SK-N-DZ (cell line): ENCODE results near the gene CYB5R3.
"Not testable (repeated sequence)": the region's sequence is repeated elsewhere in the genome, so short reads cannot be mapped to it uniquely, and the experiment has no call there.

Experiments used
- DNase-seq: peaks from one replicate; pipeline ENCODE4 v3.0.0-alpha.2; 2015; ENCODE audit warnings: low spot score

CYB5R3 gene

DNA sequence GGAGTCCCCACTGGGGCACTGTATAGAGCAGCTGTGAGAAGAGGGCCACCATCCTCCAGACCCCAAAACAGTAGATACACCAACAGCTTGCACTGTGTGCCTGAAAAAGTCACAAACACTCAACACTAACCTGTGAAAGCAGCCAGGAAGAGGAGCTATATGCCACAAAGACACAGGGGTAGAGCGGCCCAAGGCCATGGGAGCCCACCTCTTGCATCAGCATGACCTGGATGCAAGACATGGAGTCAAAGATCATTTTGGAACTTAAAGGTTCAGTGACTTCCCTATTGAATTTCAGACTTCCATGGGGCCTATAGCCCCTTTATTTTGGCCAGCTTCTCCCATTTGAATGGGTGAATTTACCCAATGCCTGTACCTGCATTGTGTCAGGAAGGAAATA, 29.7 kb upstream of the CYB5R3 start:
- DNase-seq: no peak

DNA sequence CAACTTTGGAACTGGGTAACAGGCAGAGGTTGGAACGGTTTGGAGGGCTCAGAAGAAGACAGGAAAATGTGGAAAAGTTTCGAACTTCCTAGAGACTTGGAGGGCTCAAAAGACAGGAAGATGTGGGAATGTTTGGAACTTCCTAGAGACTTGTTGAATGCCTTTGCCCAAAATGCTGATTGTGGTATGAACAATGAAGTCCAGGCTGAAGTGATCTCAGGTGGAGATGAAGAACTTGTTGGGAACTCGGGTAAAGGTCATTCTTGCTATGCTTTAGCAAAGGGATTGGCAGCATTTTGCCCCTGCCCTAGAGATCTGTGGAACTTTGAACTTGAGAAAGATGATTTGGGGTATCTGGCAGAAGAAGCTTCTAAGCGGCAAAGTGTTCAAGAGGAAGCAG, 28.7 kb upstream of the CYB5R3 start:
- DNase-seq: not testable (repeated sequence)

DNA sequence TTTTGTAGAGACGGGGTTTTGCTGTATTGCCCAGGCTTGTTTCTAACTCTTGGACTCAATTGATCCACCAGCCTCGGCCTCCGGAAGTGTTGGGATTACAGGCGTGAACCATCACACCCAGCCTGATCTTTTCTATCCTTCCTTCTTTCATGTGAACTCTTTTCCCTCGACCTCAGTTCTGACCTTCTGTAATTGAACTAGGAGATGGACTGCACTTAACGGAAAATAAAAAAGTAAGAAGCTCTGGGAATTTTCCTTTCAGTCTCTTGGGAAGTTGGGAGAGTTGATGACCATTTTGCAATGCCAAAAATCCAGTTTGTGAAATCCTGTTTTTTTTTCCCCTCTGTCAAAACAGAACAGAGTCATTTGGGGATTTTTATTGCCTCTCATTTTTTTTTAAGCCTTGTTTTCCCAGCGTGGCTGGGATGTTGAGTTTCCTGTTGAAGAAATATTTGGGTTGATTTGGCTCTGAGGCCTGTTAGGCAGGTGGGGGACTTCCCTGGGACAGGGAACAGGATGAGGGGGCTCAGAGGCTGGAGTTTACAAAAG, 26.9 kb upstream of the CYB5R3 start:
- DNase-seq: no peak

DNA sequence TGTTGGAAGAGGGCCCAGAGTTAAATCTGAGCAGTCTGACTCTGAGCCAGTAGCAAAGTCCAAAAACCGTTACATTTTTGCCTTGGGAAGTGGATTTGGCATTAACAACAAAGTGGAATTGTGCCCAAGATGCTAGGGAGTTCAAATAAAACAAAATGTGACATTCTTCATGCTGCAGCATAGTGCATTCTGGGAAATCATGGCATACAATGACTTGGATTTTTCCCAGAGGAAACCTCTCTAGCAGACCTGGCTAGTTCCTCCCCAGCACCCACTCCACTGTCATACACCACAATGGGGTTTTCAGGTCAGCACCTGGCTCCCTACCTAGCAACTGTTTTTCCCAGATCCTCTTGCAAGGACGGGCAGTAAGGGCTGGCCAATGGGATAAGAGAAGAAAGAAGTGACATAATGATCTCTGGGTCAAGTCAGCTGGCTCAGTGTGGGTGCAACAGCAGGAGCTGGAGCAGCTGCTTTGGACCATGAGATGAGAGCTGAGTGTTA, 24.8 kb upstream of the CYB5R3 start:
- DNase-seq: no peak

DNA sequence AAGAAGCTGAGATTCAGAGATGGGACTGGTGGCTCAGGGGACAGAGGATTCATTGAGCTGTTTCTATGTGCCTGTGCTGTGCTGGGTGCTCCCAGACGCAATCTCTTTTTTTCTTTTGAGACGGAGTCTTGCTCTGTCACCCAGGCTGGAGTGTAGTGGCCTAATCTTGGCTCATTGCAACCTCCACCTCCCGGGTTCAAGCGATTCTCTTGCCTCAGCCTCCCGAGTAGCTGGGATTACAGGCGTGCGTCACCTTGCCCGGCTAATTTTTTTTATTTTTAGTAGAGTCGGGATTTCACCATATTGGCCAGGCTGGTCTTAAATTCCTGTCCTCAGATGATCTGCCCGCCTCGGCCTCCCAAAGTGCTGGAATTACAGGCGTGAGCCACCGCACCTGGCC, 23.9 kb upstream of the CYB5R3 start:
- DNase-seq: not testable (repeated sequence)

DNA sequence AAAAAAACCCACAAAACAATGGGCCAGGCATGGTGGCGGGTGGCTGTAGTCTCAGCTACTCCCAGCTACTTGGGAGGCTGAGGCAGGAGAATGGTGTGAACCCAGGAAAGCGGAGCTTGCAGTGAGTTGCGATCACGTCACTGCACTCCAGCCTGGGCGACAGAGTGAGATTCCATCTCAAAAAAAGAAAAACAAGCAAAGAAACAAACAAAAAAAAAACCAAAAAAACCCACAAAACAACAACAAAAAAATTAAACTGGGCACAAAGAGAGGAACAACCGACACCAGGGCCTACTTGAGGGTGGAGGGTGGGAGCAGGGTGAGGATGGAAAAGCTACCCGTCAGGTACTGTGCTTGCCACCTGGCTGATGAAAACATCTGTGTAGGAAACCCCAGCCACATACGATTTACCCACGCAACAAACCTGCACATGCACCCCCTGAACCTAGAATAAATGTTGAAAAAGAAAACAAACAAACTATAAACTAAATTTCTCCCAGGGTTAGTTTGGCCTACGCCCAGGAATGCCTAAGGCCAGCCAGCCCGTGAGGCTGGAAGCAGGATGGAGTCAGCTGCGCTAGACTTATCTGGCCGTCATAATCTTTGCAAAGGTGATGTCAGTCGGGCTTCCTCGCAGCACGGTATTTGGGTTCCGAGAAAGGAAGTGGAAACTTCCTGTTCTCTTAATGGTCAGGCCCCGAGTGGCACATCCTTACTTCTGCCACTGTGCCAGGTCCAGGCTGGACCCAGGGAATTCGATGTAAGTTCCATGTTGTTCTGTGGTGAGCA, 21.9 kb upstream of the CYB5R3 start:
- DNase-seq: no peak

DNA sequence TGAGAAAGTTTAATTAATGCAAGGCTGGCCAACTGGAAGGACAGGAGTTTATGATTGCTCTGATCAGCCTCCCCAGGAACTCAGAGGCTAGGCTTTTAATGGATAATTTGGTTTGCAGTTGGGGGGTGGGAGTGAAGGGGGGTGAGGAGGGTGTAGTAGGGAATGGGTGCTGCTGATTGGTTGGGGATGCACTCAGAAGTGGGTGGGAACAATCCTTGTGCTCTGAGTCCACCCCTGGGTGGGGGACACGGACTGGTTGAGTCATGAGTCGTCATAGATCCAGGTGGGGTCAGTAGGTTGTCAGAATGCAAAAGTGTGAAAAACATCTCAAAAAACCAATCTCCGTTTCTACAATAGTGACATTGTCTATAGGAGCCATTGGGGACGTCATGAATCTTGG, 20.9 kb upstream of the CYB5R3 start:
- no peak for DNase-seq

DNA sequence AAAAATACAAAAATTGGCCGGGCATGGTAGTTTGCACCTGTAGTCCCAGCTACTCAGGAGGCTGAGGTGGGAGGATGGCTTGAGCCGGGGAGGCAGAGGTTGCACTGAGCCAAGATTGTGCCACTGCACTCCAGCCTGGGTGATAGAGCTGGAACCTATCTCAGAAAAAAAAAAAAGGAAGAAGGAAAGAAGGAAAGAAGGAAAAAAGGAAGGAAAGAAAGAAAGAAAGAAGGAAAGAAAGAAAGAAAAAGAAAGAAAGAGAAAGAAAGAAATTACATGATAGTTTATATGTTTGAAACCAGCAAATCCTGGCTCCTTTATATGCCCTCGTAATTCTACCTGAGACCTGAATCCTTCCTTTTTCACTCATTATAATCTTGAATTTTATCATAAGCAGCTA, 17.2 kb upstream of the CYB5R3 start:
- DNase-seq: not testable (repeated sequence)

DNA sequence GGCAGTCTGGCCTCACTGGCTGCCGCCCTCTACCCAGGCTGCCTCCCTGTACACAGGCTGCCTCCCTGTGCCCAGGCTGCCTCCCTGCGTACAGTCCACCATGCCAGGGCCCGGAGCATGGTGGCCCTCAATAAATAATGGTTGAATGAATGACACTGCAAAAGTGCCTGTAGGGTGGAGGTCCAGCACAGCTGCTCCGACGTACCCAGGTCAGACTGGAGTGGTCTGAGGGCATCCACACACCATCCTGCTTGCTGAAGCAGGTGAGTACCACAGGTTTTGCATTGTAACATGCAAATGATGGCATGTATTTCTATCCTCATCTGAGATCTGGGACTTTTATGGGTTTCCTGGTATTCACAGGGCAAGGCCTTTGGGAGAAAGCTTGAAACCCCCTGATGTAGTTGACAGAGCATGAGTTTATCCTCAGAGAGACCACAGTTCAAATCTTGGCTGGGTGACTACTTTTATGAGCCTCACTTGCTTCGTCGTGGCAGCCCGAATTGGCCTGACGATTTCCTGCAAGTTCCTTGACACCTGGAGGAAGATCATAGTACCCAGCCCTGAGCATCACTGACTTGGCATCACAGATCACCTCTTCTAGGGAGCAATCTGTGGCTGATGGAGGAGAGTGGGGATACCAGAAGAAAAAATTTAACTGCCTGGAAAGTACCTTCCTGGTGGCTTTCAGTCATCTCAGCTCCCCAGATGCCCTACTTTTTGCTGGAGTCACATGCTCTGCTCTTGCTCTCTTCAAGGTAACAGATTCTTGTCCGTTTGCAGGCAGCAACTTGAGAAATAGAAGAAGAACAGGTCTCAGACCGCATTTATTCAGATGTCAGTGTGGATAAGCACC, 16.0 kb upstream of the CYB5R3 start:
- no peak for DNase-seq

DNA sequence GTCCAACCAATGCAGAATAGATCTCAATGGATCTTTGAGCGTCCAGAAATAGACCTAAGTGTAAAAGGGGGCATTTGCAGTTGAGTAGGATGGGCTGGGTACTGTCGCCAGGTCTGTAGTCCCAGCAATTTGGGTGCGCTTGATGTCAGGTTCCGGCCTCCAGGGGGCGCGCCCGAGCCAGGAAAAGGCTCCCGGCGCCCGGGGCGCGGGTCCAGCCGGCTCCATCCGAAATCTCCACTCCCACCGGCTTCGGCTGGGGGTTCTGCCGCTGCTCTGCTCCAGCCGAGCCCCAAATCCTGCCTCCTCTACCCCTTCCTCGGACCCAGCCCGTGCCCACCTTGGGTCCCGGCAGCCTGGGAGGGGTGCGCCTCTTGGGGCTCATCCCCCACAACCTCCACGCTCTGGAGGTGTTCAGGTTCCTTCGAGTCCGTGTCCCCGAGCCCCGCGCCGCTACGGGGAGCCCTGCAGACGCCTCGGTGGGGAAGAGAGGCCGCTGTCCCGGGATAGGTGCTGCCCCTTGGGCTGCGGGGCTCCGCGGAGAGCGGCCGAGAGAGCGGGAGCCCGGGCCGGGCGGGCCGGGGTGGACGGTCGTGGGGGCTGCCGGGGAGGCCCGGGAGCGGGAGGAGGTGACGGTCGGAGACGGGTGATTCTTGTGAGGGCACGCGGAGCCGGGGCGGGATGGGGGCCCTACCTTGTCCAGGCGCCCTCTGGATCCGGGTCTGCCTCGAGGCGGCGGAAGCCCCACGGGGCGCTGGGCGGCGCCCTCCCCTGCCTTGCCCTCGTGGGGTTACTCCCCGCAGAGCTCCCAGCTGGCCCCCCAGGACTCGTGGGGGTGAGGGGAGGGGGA, 13.0 kb upstream of the CYB5R3 start:
- peak; percentile 72 for DNase-seq

DNA sequence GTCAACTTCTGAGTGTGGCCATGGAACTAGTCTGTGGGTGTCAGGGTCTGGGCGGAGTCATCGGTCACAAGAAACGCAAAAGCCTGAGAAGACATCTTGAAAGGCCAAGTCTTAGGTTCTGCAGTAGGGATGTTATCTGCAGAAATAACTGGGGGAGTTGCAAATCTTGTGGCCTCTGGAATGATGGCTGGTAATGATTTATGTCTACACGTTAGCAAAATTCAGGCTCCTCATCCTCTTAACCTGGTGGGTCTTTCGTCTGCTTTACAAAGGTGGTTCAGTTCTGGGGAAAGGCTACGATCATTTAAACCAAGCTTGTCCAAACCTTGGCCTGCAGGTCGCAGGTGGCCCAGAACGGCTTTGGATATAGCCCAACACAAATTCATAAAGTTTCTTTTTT, 7.4 kb upstream of the CYB5R3 start:
- no peak for DNase-seq

DNA sequence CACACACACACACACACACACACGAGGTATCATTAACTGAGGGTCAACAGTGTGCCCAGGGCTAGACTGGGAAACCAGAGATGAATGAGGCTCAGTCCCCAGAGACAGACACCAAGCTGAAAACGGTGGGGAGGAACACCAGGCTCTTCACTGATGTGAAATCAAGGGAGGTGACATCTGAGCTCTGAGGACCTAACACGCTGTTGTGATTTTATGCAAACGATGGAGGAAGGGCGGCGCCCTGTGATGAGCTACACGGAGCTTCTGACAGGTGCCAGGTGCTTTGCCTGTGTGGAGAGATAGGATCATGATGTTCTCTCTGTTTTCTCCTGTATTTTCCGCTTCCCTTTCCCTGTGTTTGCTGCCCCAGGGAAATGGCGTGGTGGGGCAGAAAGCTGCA, 6.5 kb upstream of the CYB5R3 start:
- DNase-seq: no peak

DNA sequence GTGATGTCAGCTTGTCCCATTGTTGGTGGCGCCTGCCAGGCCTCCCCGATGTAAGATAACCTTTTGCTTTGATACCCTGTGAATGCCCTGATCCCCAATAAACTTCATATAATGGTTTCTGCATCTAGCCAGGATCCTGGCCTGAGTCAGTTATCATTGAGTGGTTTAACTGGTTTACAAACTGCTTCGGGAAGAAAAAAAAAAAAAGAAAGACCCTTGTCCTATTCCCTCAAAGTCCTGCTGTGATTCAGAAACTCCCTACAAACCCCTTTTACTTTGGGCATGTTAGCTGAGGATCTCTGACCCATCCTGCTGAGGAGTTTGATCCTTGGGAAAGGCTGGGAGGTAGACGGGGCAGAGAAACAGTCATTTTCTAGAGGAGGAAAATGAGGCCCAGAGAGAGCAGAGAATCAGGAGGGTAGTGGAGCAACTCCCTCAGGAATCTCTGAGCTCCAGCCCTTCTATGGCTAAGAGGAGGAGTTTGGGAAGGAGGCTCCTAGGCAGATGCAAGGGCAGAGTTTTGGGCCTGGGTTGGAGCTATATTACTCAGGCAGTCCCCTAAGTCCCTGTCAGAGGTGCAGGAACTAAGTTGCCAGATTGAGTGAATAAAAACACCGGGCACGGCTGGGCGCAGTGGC, 5.4 kb upstream of the CYB5R3 start:
- DNase-seq: no peak

DNA sequence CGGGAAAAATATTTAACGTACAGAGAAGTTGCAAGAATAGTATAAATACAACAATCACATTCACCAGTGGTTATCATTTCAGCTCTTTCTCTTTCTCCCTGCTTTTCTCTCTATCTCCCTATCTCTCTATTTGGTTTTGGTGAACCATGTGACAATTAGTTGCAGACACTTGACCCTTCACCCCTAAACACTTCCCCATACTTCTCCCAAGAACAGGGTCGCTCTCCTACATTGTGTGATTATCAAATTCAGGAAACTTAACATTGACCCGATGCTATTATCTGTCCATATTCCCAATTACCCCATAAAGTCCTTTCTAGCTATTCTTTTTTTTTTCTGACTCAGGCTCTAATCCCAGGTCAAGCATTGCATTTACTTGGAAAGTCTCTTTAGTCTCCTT, 4.8 kb upstream of the CYB5R3 start:
- DNase-seq: no peak

DNA sequence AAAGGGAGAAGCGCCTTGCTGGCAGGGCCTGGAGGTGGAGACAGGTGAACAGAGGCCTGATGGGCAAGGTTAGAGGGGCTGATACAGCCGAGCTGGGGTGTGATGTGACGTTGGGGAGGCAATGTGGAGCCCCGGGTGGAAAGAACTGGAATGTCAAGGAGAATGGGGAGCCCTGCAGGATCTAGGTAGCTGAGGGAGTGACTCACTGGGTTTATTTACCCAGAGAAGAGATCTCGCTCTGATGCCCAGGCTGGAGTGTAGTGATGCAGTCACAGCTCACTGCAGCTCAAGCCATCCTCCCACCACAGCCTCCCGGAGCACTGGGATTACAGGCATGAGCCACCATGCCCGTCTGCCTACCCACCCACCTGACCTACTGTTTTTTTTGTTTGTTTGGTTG, 1.9 kb upstream of the CYB5R3 start:
- DNase-seq: no peak

DNA sequence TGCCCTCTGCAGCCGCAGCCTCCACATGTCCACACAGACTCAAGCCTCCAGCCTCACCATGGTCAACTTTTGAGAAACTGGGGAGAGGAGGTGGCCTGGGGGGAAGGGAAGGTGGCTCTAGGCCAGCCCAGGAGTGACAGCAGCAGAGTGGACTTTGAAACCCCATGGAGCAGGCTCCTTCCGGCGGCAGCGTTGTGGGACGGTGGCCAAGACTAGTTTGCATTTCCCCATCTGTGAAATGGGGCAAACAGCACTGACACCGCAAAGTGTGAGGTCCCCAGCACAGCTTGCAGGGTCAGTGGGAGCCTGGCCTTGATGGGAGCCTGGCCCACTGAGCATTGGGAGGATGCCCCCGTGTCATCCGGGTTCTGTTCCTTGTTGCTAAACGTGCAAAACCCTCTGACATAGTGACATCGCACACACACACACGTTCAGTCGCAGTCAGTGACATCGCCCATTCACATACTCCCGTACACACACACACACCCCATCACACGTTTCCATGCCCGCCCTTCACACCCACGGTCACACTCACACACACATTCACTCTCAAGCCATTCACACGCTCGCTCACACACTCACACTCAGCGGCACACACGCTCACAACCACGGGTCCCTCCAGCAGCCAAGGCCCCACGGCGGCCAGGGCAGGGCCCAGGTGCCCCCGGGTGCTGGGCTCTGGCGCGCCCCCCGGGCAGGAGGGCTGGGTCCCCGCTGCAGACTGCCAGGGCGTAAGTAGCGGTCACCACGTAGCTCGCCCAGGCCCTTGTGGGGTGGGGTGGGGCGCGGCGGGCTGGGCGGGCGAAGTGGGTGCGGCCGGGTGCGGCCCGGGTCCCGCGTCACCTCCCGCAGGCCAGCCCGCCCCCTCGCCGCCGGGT, 585 bp downstream of the CYB5R3 start:
- no peak for DNase-seq

DNA sequence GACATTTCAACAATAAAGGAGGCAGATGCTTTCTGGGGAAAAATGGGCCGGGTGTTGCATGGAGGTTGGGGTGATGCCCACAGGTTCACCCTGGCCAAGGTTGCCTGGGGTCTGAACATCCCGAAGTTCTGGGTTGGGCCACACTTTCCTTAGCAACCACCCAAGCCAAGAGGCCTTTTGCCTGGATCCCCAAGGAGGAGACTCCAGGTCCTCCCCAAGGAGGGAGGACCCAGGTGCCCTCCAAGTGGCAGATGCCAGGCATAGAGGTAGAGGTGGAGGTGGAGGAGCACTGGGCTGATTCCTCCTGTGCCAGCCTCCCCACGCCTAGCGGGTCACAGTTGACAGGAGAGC, 1.2 kb downstream of the CYB5R3 start:
- no peak for DNase-seq

DNA sequence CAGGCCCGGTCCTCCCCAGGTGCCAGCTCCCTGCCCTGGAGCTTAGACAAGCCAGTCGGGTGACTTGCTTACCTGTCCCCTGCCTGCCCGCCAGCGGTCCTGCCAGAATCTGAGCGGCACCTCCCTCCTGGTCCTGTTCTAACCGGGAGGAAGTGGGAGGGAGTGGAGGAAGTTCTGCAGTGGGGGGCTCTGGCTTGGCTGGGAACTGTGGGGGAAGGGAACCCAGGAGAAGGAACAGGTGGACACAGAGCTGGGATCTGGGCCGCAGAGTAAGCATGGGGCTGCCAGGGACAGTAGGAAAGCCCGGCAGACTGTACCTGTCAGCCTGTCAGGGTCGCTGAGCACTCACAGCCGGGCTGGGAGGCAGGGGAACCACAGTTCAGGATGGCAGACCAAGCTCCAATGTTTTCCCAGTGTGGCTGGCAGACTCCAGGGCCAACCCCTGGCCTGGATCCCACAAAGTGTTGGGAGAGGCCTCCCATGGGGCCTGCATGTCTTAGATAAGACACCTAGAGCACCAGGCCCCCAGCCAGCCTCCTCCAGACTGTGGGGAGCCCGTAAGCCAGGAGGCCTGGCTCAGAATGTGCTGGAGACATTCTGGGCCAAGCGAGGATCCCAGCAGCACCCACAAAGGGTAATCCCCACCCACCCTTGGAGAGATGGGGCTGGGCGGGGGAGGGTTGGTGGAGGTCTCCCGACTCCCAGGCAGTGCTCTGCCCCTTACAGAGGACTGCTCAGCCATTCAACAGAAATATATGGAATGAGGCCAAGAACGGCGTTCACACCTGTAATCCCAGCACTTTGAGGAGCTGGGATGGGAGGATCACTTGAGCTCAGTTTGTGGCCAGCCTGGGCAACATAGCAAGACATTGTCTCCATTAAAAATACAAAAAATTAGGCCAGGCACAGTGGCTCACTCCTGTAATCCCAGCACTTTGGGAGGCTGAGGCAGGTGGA, 2.3 kb downstream of the CYB5R3 start:
- no peak for DNase-seq
